A549 (cell line): ENCODE results near the gene LMO7. TPM values are rescaled to one million over a fixed set of nuclear protein-coding genes. Genes with fewer than 3 reads are reported as not detected.

Experiments used
- ATAC-seq, 2 experiments: fragments of 200-7000 bp in 1 of 2; fragments of >200 bp in 1 of 2; cut with Nextera tagmentation in 1 of 2; cut with Tn5 transposase in 1 of 2; 3 replicates each; pipeline versions ENCODE4 v1.8.0 to v1.9.1; 2018 to 2020; ENCODE audit warnings: mild to moderate bottlenecking in 1 of 2, moderate library complexity in 1 of 2
- CTCF ChIA-PET: fragments of 300-600 bp; sonication (Branson Sonifier 250); formaldehyde crosslinking; extraction: SDS; loops from one replicate; lab custom pipeline; 2021; ENCODE audit warnings: antibody characterized with exemption, inconsistent platforms; lab: Yijun Ruan, JAX
- POLR2A ChIA-PET: fragments of 350-600 bp; formaldehyde crosslinking; extraction: SDS; loops from one replicate; lab custom pipeline; 2021; ENCODE audit warnings: antibody characterized with exemption, inconsistent platforms; lab: Yijun Ruan, JAX
- DNase-seq, 2 experiments: peaks; one replicate each; pipeline versions ENCODE4 v3.0.0 to v3.0.0-alpha.2; 2011 to 2016; ENCODE audit warnings: low read depth in 1 of 2, low spot score in 1 of 2
- FAIRE-seq: peaks from 2 replicates; lab custom pipeline; 2011; peaks lifted over from hg19 to GRCh38; lab: Jason Lieb, UNC
- H3K27ac ChIP-seq, 2 experiments: fragments of >200 bp; sonication (Bioruptor Twin); formaldehyde crosslinking; 3 replicates each; pipeline ENCODE4 v1.5.1; 2016 to 2017
- H3K4me1 ChIP-seq: fragments of >200 bp; sonication (Bioruptor Twin); formaldehyde crosslinking; 3 replicates; pipeline ENCODE4 v1.6.1; 2016
- H3K4me2 ChIP-seq: fragments of >200 bp; sonication (Bioruptor Twin); formaldehyde crosslinking; 3 replicates; pipeline ENCODE4 v1.6.1; 2016
- H3K4me3 ChIP-seq: fragments of >200 bp; sonication (Bioruptor Twin); formaldehyde crosslinking; 3 replicates; pipeline ENCODE4 v1.5.1; 2016
- H3K9me3 ChIP-seq: fragments of >200 bp; sonication (Bioruptor Twin); formaldehyde crosslinking; 3 replicates; pipeline ENCODE4 v1.6.1; 2016
- ATOH8 ChIP-seq: fragments of 250-450 bp; sonication (Bioruptor Pico); IDR thresholded peaks from 2 replicates; pipeline ENCODE4 v1.5.0; 2020; ENCODE audit warnings: low read depth, mild to moderate bottlenecking, moderate library complexity
- BHLHE40 ChIP-seq: IDR thresholded peaks from 2 replicates; pipeline ENCODE4 v1.6.1; 2012; ENCODE audit warnings: low read depth, low read length, inconsistent platforms
- CHD4 ChIP-seq: fragments of 200-600 bp; sonication (generic); IDR thresholded peaks from 2 replicates; pipeline ENCODE4 v1.6.1; 2016; ENCODE audit warnings: antibody characterized with exemption, mild to moderate bottlenecking, borderline replicate concordance
- EHF ChIP-seq: fragments of 250-450 bp; sonication (Bioruptor Pico); IDR thresholded peaks from 2 replicates; pipeline ENCODE4 v1.5.0; 2020; ENCODE audit warnings: mild to moderate bottlenecking
- EP300 ChIP-seq, 2 experiments: fragments of >200 bp; sonication (Bioruptor Twin); formaldehyde crosslinking; IDR thresholded peaks; 2 replicates in 1 of 2; 3 replicates in 1 of 2; pipeline ENCODE4 v1.6.1; 2016 to 2017
- FOSB ChIP-seq: fragments of 250-450 bp; sonication (Bioruptor Pico); IDR thresholded peaks from 2 replicates; pipeline ENCODE4 v1.5.0; 2020; ENCODE audit warnings: mild to moderate bottlenecking, moderate library complexity
- FOSL2 ChIP-seq, 2 experiments: fragments of 450-650 bp in 1 of 2; fragments of >200 bp in 1 of 2; sonication (Bioruptor Twin) in 1 of 2; formaldehyde crosslinking; IDR thresholded peaks; 2 replicates each; pipeline versions ENCODE4 v1.5.0 to v1.6.1; 2016 to 2020; ENCODE audit warnings: mild to moderate bottlenecking in 1 of 2, moderate library complexity in 1 of 2
- HDAC2 ChIP-seq: fragments of 200-600 bp; sonication (generic); IDR thresholded peaks from 2 replicates; pipeline ENCODE4 v1.6.1; 2016
- HMGXB4 ChIP-seq: fragments of 250-450 bp; sonication (Bioruptor Pico); IDR thresholded peaks from 2 replicates; pipeline ENCODE4 v1.5.0; 2021; ENCODE audit warnings: mild to moderate bottlenecking, moderate library complexity, borderline replicate concordance
- KDM1A ChIP-seq: fragments of 200-600 bp; sonication (generic); IDR thresholded peaks from 2 replicates; pipeline ENCODE4 v1.6.1; 2016; ENCODE audit warnings: low read depth, mild to moderate bottlenecking
- MAFK ChIP-seq: fragments of 450-650 bp; IDR thresholded peaks from 2 replicates; pipeline ENCODE4 v1.6.1; 2014; ENCODE audit not compliant: partially characterized antibody
- MAX ChIP-seq: IDR thresholded peaks from 2 replicates; pipeline ENCODE4 v1.6.1; 2012
- MYC ChIP-seq: IDR thresholded peaks from 2 replicates; pipeline ENCODE4 v1.6.1; 2012; ENCODE audit warnings: mild to moderate bottlenecking, inconsistent platforms, low read length, improper control_type of control experiment, borderline replicate concordance
- NPAS2 ChIP-seq: fragments of 250-450 bp; sonication (Bioruptor Pico); IDR thresholded peaks from 2 replicates; pipeline ENCODE4 v1.8.0; 2022; ENCODE audit warnings: mild to moderate bottlenecking, moderate library complexity, borderline replicate concordance
- NR3C1 ChIP-seq: fragments of >200 bp; sonication (Bioruptor Twin); formaldehyde crosslinking; IDR thresholded peaks from 3 replicates; pipeline ENCODE4 v1.6.1; 2017
- RAD21 ChIP-seq, 2 experiments: fragments of >200 bp in 1 of 2; sonication (Bioruptor Twin) in 1 of 2; formaldehyde crosslinking in 1 of 2; IDR thresholded peaks in 1 of 2; conservative IDR thresholded peaks in 1 of 2; 2 replicates in 1 of 2; 3 replicates in 1 of 2; pipeline ENCODE4 v1.6.1; 2012 to 2018; ENCODE audit warnings: inconsistent platforms in 1 of 2
- RFX5 ChIP-seq: fragments of 450-650 bp; IDR thresholded peaks from 2 replicates; pipeline ENCODE4 v1.7.1; 2014; ENCODE audit warnings: antibody characterized with exemption, mild to moderate bottlenecking, moderate library complexity
- TFCP2L1 ChIP-seq: fragments of 250-450 bp; sonication (Bioruptor Pico); IDR thresholded peaks from 2 replicates; pipeline ENCODE4 v1.5.0; 2021; ENCODE audit warnings: mild to moderate bottlenecking
- TP53 ChIP-seq: fragments of 250-450 bp; sonication (Bioruptor Pico); IDR thresholded peaks from 2 replicates; pipeline ENCODE4 v1.5.0; 2021; ENCODE audit warnings: mild to moderate bottlenecking, moderate library complexity
- ZNF302 ChIP-seq: fragments of 250-450 bp; sonication (Bioruptor Pico); IDR thresholded peaks from 2 replicates; pipeline ENCODE4 v1.9.0; 2021; ENCODE audit warnings: inconsistent platforms, mild to moderate bottlenecking, moderate library complexity
- whole genome bisulfite sequencing: methylation state at CpG from one replicate; pipeline ENCODE4 v1.1.6; 2017; ENCODE audit errors: missing lambda C conversion rate; 5-methylcytosine and 5-hydroxymethylcytosine counted together
- polyA plus RNA-seq, 4 experiments: library from polyadenylated mRNA; depleted of rRNA in 3 of 4; stranded (reverse); fragments of >200 nt; fragmentation: RNase III in 1 of 4; extraction: RNeasy Plus Mini Kit Qiagen cat#74134 plus additional on column Dnase treatment in 1 of 4; gene quantifications; 2 replicates in 3 of 4; 3 replicates in 1 of 4; pipeline ENCODE4 v1.2.3, GENCODE V29; 2011 to 2017

The LMO7 gene
- polyA plus RNA-seq, 2 of the 4 experiments (the other 2 are of a cell fraction) = 23.4 to 33.2 TPM

- TF ChIP-seq RAD21 (conservative IDR thresholded peaks at IDR 0.05 in 1 of 2, IDR thresholded peaks at IDR 0.05 in 1 of 2) (no peak), ATOH8 (CRISPR knock-in tag) (no peak), BHLHE40 (no peak), HDAC2 (no peak), MAX (no peak), TP53 (CRISPR knock-in tag) (no peak)
Observed at GRCh38 chr13:75766636-75767035, 130.5 kb downstream of the LMO7 start (continued).

- CTCF ChIA-PET = interaction anchor here (1.8 kb wide), 1 partner anchor 73 kb away, joined by 6 read pairs; no protein-coding TSS in a partner anchor
- no peak for ATAC-seq
- Histone ChIP-seq H3K4me2 (peak overlapping the region; percentile 73), H3K4me3 (no peak overlapping the region), H3K4me1 (peaks cover 69% of the 10 kb centered on the region), H3K9me3 (0 out of 3 replicates have a peak, but pooled peaks cover 3% of the 10 kb centered on the region), H3K27ac (peak overlapping the region; percentile 62 to 79; a peak in 5 of 6 replicates)
- POLR2A ChIA-PET = no interaction called here
- DNase-seq = no peak
- no peak for FAIRE-seq
- no peak for TF ChIP-seq TP53 (CRISPR knock-in tag)
- WGBS = 5% methylated on average over 1 of the region's 1 CpG
Observed at GRCh38 chr13:75769141-75769905, 133.2 kb downstream of the LMO7 start.

GRCh38 chr13:75770164-75770563 lies 134.0 kb downstream of the LMO7 start:
- ChIA-PET CTCF (interaction anchor here (1.7 kb wide), 1 partner anchor 74 kb away, joined by 6 read pairs; no protein-coding TSS in a partner anchor), POLR2A (no interaction called here)
- H3K27ac ChIP-seq = peak overlapping the region; percentile 62 to 79
- FAIRE-seq = no peak
- no peak overlapping the region for H3K4me3 ChIP-seq
- TF ChIP-seq FOSB (CRISPR knock-in tag) = no peak
- no peak for TF ChIP-seq EHF (CRISPR knock-in tag)
- no peak for TF ChIP-seq MAX
- TF ChIP-seq MAFK = no peak
- no peak for TF ChIP-seq RFX5
- no peak for TF ChIP-seq EP300 (IDR thresholded peaks at IDR 0.05)
- TF ChIP-seq ZNF302 (CRISPR knock-in tag) = no peak
- no peak for TF ChIP-seq MYC
- TF ChIP-seq KDM1A = no peak
- no peak for TF ChIP-seq FOSL2 (IDR thresholded peaks at IDR 0.05)
- no peak for TF ChIP-seq FOSL2 (CRISPR knock-in tag; IDR thresholded peaks at IDR 0.05)
- no peak for TF ChIP-seq HMGXB4
- TF ChIP-seq NPAS2 = no peak
- no peak for TF ChIP-seq TFCP2L1 (CRISPR knock-in tag)
- TF ChIP-seq CHD4 = no peak
- TF ChIP-seq NR3C1 = no peak
- no peak for TF ChIP-seq ATOH8 (CRISPR knock-in tag)
- ATAC-seq = peak in 1 of 2 experiments; percentile 35; a peak in 2 of 6 replicates
- 0 out of 3 replicates have a peak, but pooled peaks cover 3% of the 10 kb centered on the region for H3K9me3 ChIP-seq
- DNase-seq = no peak
- 57% methylated on average over 1 of the region's 1 CpG for WGBS
- peaks cover 62% of the 10 kb centered on the region for H3K4me1 ChIP-seq
- H3K4me2 ChIP-seq = peak overlapping the region; percentile 73
